GM18507 (cell line): Measurements from ENCODE around the gene GPD2.
"Not testable (repeated sequence)": the region's sequence is repeated elsewhere in the genome, so short reads cannot be mapped to it uniquely, and the experiment has no call there.

Experiments
- DNase-seq: peaks from one replicate; pipeline ENCODE4 v3.0.0; 2011; ENCODE audit warnings: low read depth; ENCODE audit not compliant: insufficient read length; ENCODE audit errors: extremely low spot score
- FAIRE-seq: peaks from 2 replicates; lab custom pipeline; 2011; peaks lifted over from hg19 to GRCh38; lab: Jason Lieb, UNC

Gene GPD2

DNA sequence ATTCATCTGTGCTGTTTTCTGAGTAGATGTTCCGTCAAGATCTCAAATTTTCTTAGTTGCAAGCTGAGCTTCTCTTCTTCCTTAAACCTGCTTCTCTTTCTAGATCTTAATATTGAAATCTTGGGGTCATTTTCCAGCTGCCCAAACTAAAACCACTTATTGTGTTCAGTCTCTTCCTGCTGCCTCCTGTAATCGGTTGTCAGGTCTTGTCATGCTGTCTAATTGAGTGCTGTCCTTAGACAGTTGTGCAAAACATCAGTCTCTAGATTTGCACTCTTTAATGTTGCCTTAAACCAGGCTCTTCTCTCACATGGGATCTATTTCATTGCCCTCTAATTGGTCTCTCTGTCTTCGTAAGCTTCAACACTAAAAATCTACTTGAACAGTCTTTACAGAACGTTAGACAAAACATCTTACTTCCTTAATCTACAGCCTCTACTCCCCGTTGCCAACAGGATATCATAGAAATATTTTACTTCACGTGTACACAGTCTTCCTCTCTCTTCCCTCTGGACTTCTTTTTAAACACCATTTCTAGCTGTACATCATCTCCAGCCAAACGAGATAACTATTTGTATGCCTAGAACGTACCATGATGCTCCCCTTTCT lies 34.9 kb downstream of the GPD2 start:
- no peak for DNase-seq
- FAIRE-seq, result peak; percentile 79

DNA sequence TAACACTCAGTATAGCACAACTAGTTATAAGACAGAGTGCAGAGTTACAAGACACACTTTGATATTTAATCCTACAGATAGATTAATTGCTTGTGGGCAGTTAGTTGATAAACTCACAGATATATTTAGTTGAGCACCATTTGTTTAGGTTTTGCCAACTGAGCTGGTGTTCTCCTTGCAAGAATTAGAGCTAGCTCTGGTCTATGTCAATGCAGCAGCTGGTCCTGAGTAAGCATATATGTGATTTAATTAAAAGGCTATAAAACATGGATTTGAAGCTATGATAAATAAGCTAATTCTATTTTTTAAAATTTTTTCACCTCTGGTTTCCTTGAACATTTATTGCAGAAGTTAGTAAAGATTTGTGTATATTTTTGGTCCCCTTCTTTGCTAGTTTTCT lies 35.6 kb downstream of the GPD2 start:
- FAIRE-seq, result no peak
- DNase-seq, result no peak

DNA sequence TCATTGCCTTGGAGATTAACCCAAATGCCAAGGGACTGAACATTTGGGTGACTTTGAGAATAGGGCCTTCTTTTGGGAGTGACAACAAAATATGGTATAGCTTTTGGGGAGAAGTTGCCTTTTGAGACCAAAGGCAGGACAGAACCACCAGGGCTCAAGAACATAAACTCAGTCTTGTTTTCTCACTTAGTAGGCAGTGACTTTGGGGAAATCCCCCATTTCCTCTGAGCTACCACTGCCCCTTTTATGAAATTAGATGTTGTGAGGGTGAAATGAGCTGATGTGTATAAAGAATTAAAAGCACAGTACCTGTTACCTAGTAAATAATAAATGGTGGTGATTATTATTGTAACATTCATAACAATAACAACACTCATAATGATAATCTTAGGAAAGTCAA lies 36.5 kb downstream of the GPD2 start:
- peak; percentile 81 for FAIRE-seq

DNA sequence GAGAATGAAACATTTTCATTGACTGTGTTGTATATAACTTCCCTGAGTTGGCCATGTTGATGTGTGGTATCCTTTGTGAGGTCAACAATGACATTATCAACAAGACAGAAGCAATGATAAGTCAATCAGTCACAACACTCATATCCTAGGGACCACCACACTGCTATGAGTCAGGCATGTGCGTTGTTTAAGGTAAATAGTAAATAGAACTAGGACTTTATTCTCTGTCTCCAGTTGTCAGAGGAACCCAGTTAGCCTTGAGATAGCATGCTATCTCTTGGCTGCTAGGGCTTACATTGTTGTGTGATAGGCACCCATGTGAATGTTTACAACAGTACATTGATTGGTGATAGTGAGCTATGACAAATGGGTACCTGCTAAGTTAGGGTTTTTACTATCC lies 37.3 kb downstream of the GPD2 start:
- DNase-seq (no peak), FAIRE-seq (no peak)

More for the DNA sequence above, 36.5 kb downstream of the GPD2 start:
- DNase-seq, result no peak

DNA sequence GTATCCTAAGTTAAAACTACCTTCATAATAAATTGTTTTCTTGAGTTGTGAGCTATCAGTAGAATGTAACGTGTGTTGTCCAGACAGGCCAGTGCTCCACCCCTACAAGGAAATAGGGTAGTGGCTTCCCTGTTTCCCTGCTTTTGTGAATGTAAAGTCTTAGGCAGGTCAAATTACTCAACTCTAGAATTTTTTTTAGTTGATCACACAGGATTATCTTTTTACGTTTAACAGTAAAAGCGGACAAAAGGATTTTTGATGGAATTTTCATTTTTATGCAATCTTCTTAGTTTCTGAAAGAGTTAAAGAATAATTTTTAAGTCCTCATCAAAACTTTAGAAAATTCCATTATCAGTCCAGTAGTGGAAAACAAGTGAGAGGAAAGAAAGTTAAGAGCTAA lies 38.2 kb downstream of the GPD2 start:
- FAIRE-seq (no peak), DNase-seq (no peak)

DNA sequence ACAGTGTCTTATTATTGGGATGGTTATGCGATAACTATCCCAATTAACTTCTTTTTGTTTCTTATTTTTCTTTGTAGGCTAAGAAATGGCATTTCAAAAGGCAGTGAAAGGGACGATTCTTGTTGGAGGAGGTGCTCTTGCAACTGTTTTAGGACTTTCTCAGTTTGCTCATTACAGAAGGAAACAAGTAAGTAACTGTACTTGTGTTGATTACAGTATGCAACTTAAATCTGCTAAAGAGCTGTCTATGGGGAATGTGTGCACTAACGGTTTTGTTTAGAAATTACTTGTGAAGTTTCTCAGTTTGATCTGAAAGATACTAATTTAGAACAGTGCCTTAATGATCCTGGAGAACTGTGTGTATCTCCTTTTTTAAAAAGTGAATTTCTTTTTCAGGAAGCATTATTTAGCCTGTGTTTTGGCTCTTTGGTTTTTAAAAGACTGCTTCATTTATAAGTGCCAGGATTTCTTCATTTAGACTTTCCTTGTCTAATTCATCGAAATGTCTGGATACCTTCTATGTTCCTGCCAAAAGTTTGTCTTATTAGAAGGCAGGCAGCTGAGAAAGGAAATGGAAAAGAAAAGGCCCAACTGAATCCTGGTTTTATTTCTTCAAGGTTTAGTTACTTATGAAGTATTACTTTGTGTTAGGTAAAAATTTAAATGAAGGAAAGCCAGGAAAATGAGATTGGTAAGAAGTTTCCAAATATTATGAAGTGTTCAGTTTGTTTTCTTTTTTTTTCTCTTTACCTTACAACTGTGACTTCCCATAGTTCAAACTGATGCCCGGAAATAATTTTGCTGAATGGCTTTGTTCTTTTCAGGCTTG lies 40.1 kb downstream of the GPD2 start:
- DNase-seq (no peak), FAIRE-seq (peak; percentile 53)

DNA sequence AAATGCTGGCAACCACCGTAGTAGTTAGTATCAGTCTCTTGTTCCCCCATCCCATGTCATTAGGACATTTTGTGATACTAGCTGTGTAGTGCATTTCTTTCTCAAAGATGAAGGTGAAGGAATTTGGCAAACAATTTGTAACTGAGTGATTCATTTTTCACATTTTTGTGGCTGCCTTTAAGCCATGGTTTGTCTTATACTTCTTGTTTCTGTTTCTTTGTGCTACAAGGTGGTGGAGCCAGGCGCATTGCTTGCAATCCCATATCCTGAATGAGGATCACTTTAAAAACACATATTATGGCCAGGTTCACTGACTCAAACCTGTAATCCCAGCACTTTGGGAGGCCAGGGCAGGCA lies 40.6 kb downstream of the GPD2 start:
- FAIRE-seq, result peak; percentile 93
- DNase-seq, result no peak

DNA sequence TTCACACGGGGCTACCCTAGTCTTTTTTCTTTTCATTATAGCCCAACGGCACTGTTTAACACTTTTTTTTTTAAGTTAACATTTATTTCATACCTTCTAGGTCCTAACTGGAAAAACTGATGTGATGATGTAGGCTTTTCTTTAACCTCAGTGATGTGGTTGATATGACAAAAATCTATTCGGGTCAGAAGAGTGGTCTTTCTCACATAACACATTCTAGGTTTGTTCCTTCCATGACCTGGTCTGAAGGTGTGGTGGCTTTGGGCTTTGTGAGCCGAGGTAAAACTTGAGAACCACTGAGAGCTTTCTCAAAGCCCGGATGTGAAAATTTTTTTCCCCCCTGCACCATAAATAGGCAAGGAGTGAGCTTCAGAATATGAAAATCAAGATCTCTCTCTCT lies 44.2 kb downstream of the GPD2 start:
- no peak for DNase-seq
- FAIRE-seq, result peak; percentile 39

DNA sequence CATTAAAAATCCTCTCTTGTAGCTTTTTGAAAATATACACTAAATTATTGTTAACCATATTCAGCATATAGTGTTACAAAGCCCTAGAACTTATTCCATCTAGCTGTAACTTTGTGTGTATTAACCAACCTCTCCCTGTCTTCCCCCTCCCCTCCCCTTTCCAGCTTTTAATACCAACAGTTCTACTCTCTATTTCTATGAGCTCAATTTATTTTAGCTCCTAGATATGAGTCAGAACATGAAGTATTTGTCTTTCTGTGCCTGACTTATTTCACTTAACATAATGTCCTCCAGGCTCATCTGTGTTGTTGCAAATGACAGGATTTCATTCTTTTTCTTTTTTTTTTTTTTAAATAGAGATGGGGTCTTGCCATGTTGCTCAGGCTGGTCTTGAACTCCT lies 45.1 kb downstream of the GPD2 start:
- FAIRE-seq (peak; percentile 24), DNase-seq (no peak)

DNA sequence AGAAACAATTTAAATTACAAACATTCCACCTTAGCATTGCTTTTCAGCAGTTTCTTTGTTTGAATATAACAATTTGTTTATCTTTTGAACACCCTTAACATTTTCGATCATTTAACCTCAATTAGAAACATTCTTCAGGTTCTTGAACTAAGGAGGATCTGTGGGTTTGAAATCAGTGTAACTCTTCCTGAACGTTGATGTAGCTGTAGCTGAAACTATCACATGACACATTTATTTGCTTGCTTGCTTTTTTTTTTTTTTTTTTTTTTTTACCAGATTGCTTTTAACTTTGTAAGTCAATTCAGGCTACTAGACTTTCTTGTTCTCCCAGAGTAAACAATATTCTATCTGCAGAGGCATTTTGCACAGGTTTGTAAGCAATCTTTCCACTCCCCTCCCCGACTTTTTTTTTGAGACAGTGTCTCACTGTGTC lies 47.6 kb downstream of the GPD2 start:
- no peak for DNase-seq
- FAIRE-seq, result no peak

DNA sequence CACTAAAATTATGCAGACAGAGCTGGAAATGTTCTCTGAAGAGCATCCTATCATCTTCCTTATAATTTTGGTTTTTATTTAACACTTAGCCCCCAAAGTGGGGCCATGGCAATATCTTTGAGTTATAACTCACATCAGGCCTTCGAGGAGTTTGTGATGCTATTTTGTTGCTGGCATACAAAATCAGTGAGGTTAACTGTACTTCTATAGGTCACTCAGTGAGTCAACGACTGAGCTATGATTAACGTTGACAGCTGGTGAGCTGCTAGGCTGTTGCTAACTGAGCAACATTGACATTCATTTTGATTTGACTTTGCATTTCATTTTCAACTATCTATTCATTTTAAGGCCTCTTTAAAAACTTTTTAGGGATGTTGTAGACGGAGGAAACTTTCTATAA lies 50.0 kb downstream of the GPD2 start:
- DNase-seq, result no peak
- FAIRE-seq, result no peak

DNA sequence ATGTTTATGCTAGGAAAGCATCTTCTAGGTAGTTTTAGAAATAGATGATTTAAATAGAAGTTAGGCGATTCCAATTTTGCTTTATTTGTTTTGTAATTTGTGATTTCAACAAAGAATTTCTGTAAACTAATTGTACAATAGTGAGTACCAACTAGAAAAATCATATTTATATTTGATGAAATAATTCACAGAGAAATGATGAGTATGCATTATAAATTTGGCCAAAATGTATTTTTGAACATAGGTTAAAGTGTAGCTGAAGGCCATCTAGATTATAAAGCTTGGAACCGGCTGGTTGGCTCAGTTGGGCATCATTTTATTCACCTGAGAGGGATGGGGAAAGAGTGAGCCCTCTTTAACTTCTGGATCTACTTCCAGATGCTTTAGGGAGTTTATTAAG lies 50.4 kb downstream of the GPD2 start:
- DNase-seq, result no peak
- no peak for FAIRE-seq

DNA sequence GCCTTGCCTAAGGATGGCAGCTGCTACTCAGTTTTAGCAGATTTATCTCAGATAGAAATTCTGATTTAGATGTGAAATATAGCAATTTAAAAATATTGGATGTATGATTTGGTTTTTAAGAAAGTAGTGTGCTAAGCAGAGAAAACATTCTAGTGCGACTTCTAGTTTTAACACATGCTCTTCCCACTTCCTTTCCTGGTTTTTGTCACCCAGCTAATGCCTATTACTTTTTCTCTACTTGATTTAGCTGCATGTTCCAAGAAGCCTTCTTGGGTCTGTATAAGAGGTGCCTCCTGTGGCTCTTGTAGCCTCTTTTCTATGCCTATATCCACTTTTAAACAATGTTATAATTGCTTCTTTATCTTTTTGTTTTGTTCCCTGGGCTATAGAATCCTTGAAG lies 53.0 kb downstream of the GPD2 start:
- DNase-seq, result no peak
- peak; percentile 66 for FAIRE-seq

DNA sequence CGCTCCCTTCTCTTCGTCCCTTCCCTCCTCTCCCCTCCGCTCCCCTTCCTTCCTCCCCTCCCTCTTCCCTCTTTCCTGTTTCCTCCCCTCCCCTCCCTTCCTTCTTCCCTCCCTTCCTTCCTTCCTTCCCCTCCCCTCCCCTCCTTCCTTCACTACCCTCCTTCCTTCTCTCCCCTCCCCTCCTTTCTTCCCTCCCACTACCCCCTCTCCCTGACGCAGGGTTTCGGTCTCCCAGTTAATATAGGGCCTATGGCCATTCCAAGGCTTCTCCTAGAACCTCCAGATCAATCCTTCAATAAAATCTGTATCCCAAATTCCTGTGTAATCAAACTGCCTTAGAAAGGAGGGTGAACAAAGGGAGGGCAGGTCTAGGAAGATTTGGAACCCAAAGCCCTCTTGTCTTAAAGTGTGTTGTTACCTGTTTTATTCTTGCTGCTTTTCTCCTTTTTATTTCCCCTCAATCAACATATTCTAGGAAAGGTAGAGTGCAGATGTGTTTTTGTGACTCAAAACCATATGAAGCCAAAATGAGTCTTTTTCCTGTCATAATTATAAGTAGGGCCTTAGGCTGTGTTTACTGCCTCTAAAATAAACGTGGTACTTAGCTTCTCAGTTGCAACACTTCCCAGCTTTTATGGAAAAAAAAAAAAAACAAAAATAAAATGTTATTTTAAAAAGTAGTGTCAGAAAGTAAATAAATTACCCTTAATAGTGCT lies 53.7 kb downstream of the GPD2 start:
- FAIRE-seq (no peak), DNase-seq (no peak)

DNA sequence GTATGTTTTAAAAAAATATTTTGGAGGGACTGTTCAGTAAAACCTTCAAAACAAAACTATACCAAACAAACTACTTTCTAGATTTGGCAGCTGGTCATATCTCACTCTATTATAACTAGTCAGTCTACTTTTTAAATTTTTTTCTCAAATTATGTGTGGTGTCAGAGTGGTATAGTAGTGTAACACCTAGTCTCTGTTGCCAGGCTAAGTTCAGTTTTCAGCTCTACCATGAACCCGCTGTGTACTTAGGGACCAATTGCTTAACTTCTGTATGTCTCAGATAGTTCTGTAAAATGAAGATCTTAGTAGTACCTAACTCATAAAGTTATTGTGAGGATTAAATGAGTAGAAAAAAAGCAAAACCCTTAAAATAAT lies 54.3 kb downstream of the GPD2 start:
- DNase-seq, result no peak

DNA sequence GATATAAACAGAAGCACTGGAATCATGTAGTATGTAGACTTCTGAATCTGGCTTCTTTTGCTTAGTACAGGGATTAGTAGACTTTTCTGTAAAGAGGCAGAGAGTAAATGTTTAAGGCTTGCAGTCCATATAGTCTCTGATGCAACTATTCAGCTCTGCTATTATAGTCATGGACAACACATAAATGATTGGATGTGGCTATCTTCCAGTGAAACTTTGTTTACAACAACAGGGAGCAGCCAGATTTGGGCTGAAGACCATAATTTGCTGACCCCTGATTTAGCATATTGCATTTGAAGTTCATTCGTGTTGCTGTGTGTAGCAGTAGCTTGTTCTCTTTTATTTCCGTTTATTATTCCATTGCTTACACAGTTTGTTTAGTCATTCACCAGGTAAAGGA lies 55.0 kb downstream of the GPD2 start:
- FAIRE-seq (no peak), DNase-seq (no peak)

More for the DNA sequence above, 54.3 kb downstream of the GPD2 start:
- FAIRE-seq, result no peak

DNA sequence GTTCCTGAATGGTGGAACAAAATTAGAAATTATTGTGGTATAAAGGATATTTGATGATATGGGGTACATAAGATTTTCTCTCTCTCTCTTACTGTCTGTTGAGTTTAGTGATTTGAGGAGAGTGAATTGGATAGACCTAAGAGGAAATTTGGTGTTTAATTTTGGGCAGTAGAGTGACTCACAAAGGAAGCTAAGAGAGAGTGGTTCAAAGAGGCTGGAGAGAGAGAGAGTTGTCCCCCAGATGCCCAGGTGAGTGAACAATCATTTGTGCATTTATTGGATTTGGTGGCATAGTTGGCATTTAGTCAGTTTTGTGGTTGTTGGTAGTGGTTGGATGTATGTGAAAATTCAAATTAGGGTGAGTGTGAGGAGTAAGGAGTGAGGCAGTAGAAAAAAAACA lies 56.8 kb downstream of the GPD2 start:
- no peak for FAIRE-seq
- DNase-seq, result no peak

DNA sequence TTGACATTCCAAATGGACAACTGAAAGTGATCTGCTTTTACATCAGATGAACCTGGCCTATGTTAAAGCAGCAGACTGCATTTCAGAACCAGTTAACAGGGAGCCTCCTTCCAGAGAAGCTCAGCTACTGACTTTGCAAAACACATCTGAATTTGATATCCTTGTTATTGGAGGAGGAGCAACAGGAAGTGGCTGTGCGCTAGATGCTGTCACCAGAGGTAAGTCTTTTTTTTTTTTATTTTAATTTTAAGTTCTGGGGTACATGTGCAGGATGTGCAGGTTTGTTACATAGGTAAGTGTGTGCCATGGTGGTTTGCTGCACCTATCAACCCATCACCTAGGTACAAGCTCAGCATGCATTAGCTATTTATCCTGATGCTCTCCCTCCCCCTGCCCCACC lies 59.8 kb downstream of the GPD2 start:
- not testable (repeated sequence) for FAIRE-seq, DNase-seq

DNA sequence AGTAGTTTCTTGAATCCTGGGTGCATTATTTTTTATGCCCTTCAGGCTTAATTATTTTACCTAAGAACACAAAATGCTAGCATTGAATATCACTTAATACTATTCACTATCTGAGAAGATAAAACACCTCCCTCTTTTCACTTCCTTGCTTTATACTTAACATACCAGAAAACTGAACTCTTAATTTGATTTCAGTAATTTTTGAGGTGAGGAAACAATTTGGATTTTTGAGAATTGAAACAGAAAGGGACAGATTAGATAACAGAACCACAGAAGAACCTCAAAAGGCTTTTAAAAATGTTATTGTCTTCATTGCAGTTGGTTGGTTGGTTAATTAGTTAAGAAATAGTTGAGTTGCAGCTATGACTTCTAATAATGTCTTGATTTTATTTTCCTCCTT lies 69.5 kb downstream of the GPD2 start:
- DNase-seq, result no peak
- FAIRE-seq, result peak; percentile 82

DNA sequence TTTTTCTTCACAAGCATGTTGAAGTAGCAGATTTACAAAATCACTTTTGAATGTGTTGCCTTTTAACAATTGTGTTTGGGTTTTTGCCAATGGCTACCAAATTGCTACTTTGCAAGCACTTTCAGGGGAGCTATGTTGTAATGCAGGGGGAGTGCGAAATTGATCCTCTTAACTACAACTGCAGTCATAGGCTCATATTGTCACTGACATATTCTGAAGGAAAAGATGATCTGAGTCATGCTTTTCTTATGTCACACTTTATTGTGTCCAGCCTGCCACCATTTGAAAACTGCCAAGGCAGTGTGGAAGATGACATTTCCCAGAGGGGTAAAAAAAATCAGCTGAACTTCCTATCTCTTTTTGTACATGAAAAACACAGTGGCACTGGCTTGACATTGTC lies 74.9 kb downstream of the GPD2 start:
- DNase-seq, result no peak
- FAIRE-seq, result no peak

DNA sequence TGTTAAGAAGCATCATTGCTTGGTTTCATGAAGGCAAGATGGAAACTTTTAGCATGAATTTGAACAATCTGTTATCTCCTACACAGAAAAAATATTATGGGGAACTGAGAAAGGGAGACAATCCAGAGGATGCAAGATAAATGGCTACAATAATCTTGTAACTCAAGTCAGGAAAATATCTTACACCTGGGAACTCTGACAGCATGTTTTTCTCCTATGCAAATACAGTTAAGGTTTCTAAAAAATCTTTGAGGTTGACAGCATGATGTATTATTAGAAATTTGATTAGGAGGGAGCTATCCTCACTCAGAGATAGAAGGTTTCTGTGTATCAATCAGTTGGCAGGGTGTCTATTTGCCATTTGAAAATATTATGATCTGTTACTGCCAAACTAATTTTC lies 75.6 kb downstream of the GPD2 start:
- FAIRE-seq (no peak), DNase-seq (no peak)
